Prostate gland (tissue), 2 donors: Measurements from ENCODE around the gene RNF224. TPM values are rescaled to one million over a fixed set of nuclear protein-coding genes. Genes with fewer than 3 reads are reported as not detected.

Experiments
- DNase-seq: peaks from one replicate; pipeline ENCODE4 v3.0.0-alpha.2; 2019; ENCODE audit warnings: low spot score
- H3K27ac ChIP-seq, 2 donors: fragments of 200-600 bp; sonication (generic); 2 replicates each; pipeline ENCODE4 v1.5.1; 2017 to 2019
- H3K27me3 ChIP-seq: fragments of 200-600 bp; sonication (generic); replicated peaks from 2 replicates; pipeline ENCODE4 v1.5.1; 2019; ENCODE audit not compliant: insufficient read depth
- H3K36me3 ChIP-seq, 2 donors: fragments of 200-600 bp; sonication (generic); 1 replicate in 1 of 2; 2 replicates in 1 of 2; pipeline versions ENCODE4 v1.5.1 to v1.8.1; 2017 to 2019
- H3K4me1 ChIP-seq: fragments of 200-600 bp; sonication (generic); replicated peaks from 2 replicates; pipeline ENCODE4 v1.5.1; 2019
- H3K4me3 ChIP-seq, 2 donors: fragments of 200-600 bp; sonication (generic); 2 replicates each; pipeline ENCODE4 v1.5.1; 2017 to 2019
- H3K9me3 ChIP-seq: fragments of 200-600 bp; sonication (generic); 2 replicates; pipeline ENCODE4 v1.5.1; 2017
- POLR2A ChIP-seq: fragments of 450-650 bp; IDR thresholded peaks from one replicate; pipeline ENCODE4 v1.6.1; 2016; ENCODE audit warnings: antibody characterized with exemption, mild to moderate bottlenecking
- POLR2AphosphoS5 ChIP-seq: sonication (generic); formaldehyde crosslinking; IDR thresholded peaks from one replicate; pipeline ENCODE4 v1.6.1; 2017; ENCODE audit warnings: antibody characterized with exemption
- WGBS: methylation state at CpG from one replicate; pipeline ENCODE4 v1.1.5; 2018; 5-methylcytosine and 5-hydroxymethylcytosine counted together
- intact Hi-C: fragments of 100-400 bp; cut with DNase I; formaldehyde crosslinking; loops from one replicate; pipeline ENCODE4 v1.14.2; 2022
- total RNA-seq, 2 donors: library from RNA; depleted of rRNA; stranded (reverse); fragments of >200 nt; gene quantifications; one replicate each; pipeline ENCODE4 v1.1.0, GENCODE V29; 2016
- TF ChIP-seq, protein P1 (sequence below), 4 experiments: fragments of 200-600 bp in 2 of 4; fragments of 450-650 bp in 2 of 4; sonication (generic) in 2 of 4; IDR thresholded peaks; 1 replicate in 3 of 4; 2 replicates in 1 of 4; pipeline ENCODE4 v1.5.1; 2016 to 2019; ENCODE audit warnings: antibody characterized with exemption in 4 of 4, mild to moderate bottlenecking in 2 of 4, moderate library complexity in 2 of 4

The RNF224 gene
- total RNA-seq, 2 donors from 2014 or later = not detected

DNA sequence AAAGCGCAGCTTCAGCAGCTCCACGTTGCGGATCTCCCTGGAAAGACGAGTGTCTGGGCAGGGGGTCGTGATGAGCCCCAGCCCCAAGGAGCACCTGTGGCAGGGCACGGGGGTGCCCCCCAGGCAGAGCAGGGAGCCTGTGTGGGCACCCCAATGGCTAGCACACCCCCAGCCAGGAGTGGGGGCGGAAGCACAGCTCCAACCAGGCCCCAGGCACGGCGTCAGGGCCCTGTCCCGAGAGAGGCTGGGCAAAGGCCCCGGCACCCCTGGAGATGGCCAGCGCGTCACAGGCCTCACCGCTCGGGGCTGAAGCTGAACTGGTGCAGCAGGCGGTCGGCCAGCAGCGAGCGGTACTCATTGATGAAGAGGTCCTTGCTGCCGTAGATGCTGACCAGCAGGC, 46.8 kb upstream of the RNF224 start:
- TF ChIP-seq POLR2A = no peak
- TF ChIP-seq POLR2AphosphoS5 = no peak
- TF ChIP-seq, protein P1, sequence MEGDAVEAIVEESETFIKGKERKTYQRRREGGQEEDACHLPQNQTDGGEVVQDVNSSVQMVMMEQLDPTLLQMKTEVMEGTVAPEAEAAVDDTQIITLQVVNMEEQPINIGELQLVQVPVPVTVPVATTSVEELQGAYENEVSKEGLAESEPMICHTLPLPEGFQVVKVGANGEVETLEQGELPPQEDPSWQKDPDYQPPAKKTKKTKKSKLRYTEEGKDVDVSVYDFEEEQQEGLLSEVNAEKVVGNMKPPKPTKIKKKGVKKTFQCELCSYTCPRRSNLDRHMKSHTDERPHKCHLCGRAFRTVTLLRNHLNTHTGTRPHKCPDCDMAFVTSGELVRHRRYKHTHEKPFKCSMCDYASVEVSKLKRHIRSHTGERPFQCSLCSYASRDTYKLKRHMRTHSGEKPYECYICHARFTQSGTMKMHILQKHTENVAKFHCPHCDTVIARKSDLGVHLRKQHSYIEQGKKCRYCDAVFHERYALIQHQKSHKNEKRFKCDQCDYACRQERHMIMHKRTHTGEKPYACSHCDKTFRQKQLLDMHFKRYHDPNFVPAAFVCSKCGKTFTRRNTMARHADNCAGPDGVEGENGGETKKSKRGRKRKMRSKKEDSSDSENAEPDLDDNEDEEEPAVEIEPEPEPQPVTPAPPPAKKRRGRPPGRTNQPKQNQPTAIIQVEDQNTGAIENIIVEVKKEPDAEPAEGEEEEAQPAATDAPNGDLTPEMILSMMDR (IDR thresholded peaks at IDR 0.05) = no peak
- Histone ChIP-seq H3K27me3 (no peaks in the 10 kb centered on the region), H3K9me3 (no peaks in the 10 kb centered on the region), H3K4me1 (no peaks in the 10 kb centered on the region), H3K4me3 (no peak overlapping the region), H3K36me3 (peaks cover 19 to 39% of the 10 kb centered on the region in 2 donors), H3K27ac (no peak overlapping the region)
- WGBS = 91% methylated on average over 20 of the region's 20 CpGs
- intact Hi-C loops = no loop called here
- DNase-seq = no peak

DNA sequence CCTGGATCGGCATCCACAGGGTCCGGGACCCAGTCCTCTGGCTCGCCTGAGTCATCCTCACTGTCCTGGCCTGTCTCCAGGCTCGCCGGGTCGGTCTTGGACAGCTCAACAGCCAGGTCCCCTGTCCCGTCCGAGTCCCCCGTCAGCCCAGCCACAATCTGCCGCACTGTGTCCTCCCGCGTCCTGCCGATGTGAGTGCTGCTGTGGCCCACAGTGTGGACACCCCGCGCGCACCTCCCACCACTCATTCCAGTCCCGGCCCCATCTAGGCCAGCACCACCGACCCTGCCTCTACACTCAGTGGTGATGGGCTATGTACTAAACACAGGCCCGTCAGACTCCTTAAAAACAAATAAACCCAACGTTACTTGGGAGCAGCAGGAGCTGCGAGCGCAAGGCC, 45.6 kb upstream of the RNF224 start:
- DNase-seq = no peak
- TF ChIP-seq POLR2A (no peak), POLR2AphosphoS5 (no peak)
- TF ChIP-seq, protein P1 (IDR thresholded peaks at IDR 0.05) = no peak
- Histone ChIP-seq H3K9me3 (no peaks in the 10 kb centered on the region), H3K36me3 (peaks cover 19 to 39% of the 10 kb centered on the region in 2 donors), H3K27me3 (no peaks in the 10 kb centered on the region), H3K27ac (no peak overlapping the region), H3K4me1 (peaks cover 6% of the 10 kb centered on the region), H3K4me3 (no peak overlapping the region)
- intact Hi-C loops = no loop called here
- WGBS = 94% methylated on average over 22 of the region's 22 CpGs

DNA sequence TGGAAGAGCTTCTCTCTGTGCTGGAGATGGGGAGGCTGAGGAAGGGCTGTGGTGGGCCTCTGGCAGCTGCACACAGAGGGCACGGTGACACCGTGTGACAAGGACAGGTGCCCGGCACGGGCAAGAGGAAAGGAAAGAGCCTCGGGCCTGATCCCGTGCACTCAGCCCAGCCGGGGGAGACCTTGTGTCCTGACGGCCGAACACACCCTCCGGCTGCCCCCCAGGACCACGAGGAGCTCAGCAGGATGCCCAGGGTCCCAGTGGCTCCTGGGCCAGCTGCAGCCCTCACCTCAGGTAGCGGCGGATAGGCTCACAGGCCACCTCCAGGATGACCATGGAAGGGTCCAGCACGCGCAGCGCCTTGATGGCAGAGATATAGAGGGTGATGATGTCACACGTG, 44.5 kb upstream of the RNF224 start:
- intact Hi-C loops = no loop called here
- TF ChIP-seq POLR2A = no peak
- H3K4me1 ChIP-seq = peaks cover 16% of the 10 kb centered on the region
- no peak overlapping the region for H3K4me3 ChIP-seq
- peaks cover 19 to 39% of the 10 kb centered on the region in 2 donors for H3K36me3 ChIP-seq
- WGBS = 95% methylated on average over 13 of the region's 17 CpGs
- no peaks in the 10 kb centered on the region for H3K9me3 ChIP-seq
- no peaks in the 10 kb centered on the region for H3K27me3 ChIP-seq
- no peak overlapping the region for H3K27ac ChIP-seq
- DNase-seq = no peak

DNA sequence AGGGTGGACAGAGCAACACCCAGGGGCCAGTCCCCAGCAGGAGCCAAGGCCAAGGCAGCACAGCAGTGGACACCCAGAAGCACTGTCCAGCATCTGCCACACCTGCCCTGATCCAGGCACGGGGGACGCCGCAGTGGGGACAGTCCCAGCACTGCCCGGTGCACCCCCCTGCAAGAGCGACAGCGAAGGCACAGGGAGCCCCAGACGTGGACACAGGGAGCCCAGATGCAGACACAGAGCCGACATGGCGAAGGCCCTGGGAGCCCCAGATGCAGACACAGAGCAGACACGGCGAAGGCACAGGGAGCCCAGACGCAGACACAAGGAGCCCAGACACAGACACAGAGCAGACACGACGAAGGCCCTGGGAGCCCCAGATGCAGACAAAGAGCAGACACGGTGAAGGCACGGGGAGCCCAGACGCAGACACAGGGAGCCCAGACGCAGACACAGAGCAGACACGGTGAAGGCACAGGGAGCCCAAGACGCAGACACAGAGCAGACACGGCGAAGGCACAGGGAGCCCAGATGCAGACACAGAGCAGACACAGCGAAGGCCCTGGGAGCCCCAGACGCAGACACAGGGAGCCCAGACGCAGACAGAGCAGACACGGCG, 43.2 kb upstream of the RNF224 start:
- Histone ChIP-seq H3K4me3 (no peak overlapping the region), H3K36me3 (peaks cover 19 to 39% of the 10 kb centered on the region in 2 donors), H3K9me3 (no peaks in the 10 kb centered on the region), H3K4me1 (peaks cover 16% of the 10 kb centered on the region), H3K27ac (no peak overlapping the region), H3K27me3 (no peaks in the 10 kb centered on the region)
- 92% methylated on average over 27 of the region's 27 CpGs for WGBS
- DNase-seq = no peak
- TF ChIP-seq POLR2A (no peak), POLR2AphosphoS5 (no peak)
- TF ChIP-seq, protein P1 (IDR thresholded peaks at IDR 0.05) = no peak
- intact Hi-C loops = no loop called here

DNA sequence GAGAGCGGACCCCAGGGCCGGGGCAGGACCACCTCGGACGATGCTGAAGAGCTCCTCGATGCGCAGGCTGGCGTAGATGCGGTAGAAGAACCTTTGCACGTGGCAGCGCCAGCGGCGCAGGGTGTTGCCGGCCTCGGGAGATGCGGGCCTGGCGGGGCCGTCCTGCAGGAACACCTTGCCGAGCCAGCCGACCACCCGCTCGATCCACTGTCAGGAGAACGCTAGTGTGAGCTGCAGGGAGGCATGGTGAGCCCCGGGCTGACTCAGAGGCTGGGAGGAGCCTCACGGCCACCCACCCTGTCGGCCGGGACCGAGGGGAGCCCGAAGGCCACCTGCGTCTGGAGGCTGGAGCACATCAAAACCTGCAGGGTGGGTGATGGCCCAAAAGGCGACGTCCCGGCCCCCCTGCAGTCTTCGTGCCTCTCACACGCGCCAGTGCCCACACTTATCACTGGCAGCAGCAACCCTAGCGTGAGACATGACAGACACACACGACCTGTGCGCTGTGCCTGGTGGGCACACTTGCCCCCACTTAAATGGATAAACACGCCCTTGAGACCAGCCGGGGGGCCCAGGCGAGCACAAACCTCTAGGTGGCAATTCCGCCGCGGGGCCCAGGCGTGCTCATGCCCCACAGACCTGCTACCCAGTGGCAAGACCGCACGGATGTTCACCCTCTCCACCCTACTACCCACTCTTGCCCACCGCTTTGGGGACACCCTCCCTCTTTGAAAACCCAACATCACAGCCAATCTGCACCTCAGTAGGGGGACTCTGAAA, 42.2 kb upstream of the RNF224 start:
- intact Hi-C loops = no loop called here
- Histone ChIP-seq H3K36me3 (peaks cover 19 to 33% of the 10 kb centered on the region in 2 donors), H3K27me3 (no peaks in the 10 kb centered on the region), H3K27ac (no peak overlapping the region), H3K9me3 (no peaks in the 10 kb centered on the region), H3K4me1 (peaks cover 25% of the 10 kb centered on the region), H3K4me3 (no peak overlapping the region)
- DNase-seq = no peak
- WGBS = 93% methylated on average over 48 of the region's 48 CpGs
- TF ChIP-seq, protein P1 (IDR thresholded peaks at IDR 0.05) = no peak
- TF ChIP-seq POLR2AphosphoS5 (no peak), POLR2A (no peak)
